T-helper 1 cell treated with Interleukin-12 subunit alpha and Interleukin-12 subunit beta and Interleukin-4 antibody, amounts not matched to agents 30 ng/mL and 1 ng/mL, for 36 hours (primary cell): Measurements from ENCODE around the gene EYS. TPM values are rescaled to one million over a fixed set of nuclear protein-coding genes. Genes with fewer than 3 reads are reported as not detected.
"Not testable (repeated sequence)": the region's sequence is repeated elsewhere in the genome, so short reads cannot be mapped to it uniquely, and the experiment has no call there.

ENCODE experiments used
- intact Hi-C: fragments of 100-400 bp; cut with micrococcal nuclease; formaldehyde crosslinking; loops from one replicate; pipeline ENCODE4 v1.15.1; 2024
- total RNA-seq: library from RNA; stranded (reverse); gene quantifications from 2 replicates; pipeline ENCODE4 v1.2.3, GENCODE V29; 2022

Gene EYS
- total RNA-seq, 1 donor from 2014 or later = not detected

GRCh38 chr6:65461121-65461520 is 245.9 kb downstream of the EYS start:
- intact Hi-C loops = no loop called here

GRCh38 chr6:65452333-65452732 is 254.7 kb downstream of the EYS start:
- intact Hi-C loops = no loop called here

GRCh38 chr6:65450451-65450850 is 256.6 kb downstream of the EYS start:
- intact Hi-C loops = no loop called here

- intact Hi-C loops = no loop called here
Measured at GRCh38 chr6:65449926-65450325, 257.1 kb downstream of the EYS start.

GRCh38 chr6:65448866-65449265 is 258.2 kb downstream of the EYS start:
- intact Hi-C loops = no loop called here

GRCh38 chr6:65436281-65436680 is 270.7 kb downstream of the EYS start:
- intact Hi-C loops = no loop called here

GRCh38 chr6:65416621-65417020 is 290.4 kb downstream of the EYS start:
- intact Hi-C loops = no loop called here

- intact Hi-C loops = no loop called here
Measured at GRCh38 chr6:65410309-65410708, 296.7 kb downstream of the EYS start.

GRCh38 chr6:65402564-65402963 is 304.5 kb downstream of the EYS start:
- intact Hi-C loops = no loop called here

- intact Hi-C loops = no loop called here
Measured at GRCh38 chr6:65399355-65400084, 307.5 kb downstream of the EYS start.

- intact Hi-C loops = no loop called here
Measured at GRCh38 chr6:65398851-65399250, 308.2 kb downstream of the EYS start.

- intact Hi-C loops = no loop called here
Measured at GRCh38 chr6:65350530-65350929, 356.5 kb downstream of the EYS start.

GRCh38 chr6:65302655-65303054 is 404.4 kb downstream of the EYS start:
- intact Hi-C loops = not testable (repeated sequence)

GRCh38 chr6:65299236-65299635 is 407.8 kb downstream of the EYS start:
- intact Hi-C loops = no loop called here

GRCh38 chr6:65295812-65296211 is 411.2 kb downstream of the EYS start:
- intact Hi-C loops = no loop called here

GRCh38 chr6:65289491-65289890 is 417.5 kb downstream of the EYS start:
- intact Hi-C loops = no loop called here

GRCh38 chr6:65285275-65285674 is 421.8 kb downstream of the EYS start:
- intact Hi-C loops = no loop called here

GRCh38 chr6:65280060-65280459 is 427.0 kb downstream of the EYS start:
- intact Hi-C loops = no loop called here

- intact Hi-C loops = no loop called here
Measured at GRCh38 chr6:65262241-65262640, 444.8 kb downstream of the EYS start.

GRCh38 chr6:65259982-65260381 is 447.0 kb downstream of the EYS start:
- intact Hi-C loops = no loop called here

- intact Hi-C loops = no loop called here
Measured at GRCh38 chr6:65259059-65259458, 448.0 kb downstream of the EYS start.

GRCh38 chr6:65253041-65253440 is 454.0 kb downstream of the EYS start:
- intact Hi-C loops = no loop called here

GRCh38 chr6:65248101-65248610 is 458.9 kb downstream of the EYS start:
- intact Hi-C loops = no loop called here
